GM21737 (cell line): ENCODE data around the gene FGFR1OP2.
"Not testable (repeated sequence)": the region's sequence is repeated elsewhere in the genome, so short reads cannot be mapped to it uniquely, and the experiment has no call there.

ENCODE experiments used
- ATAC-seq: cut with Tn5 transposase; IDR thresholded peaks from one replicate; pipeline ENCODE4 v1.9.1; 2021; ENCODE audit warnings: mild to moderate bottlenecking, moderate library complexity; ENCODE audit not compliant: unreplicated experiment

Gene FGFR1OP2

GRCh38 chr12:26940516-26941214 is 2.4 kb downstream of the FGFR1OP2 start:
- no peak for ATAC-seq

- no peak for ATAC-seq
These were observed 2.9 kb downstream of the FGFR1OP2 start for GRCh38 chr12:26941215-26941594.

GRCh38 chr12:26948309-26948708 is 10.0 kb downstream of the FGFR1OP2 start:
- no peak for ATAC-seq

GRCh38 chr12:26953447-26953846 is 15.2 kb downstream of the FGFR1OP2 start:
- no peak for ATAC-seq

- no peak for ATAC-seq
These were observed 15.8 kb downstream of the FGFR1OP2 start for GRCh38 chr12:26954027-26954426.

GRCh38 chr12:26961391-26961790 is 23.1 kb downstream of the FGFR1OP2 start:
- ATAC-seq = not testable (repeated sequence)

- ATAC-seq = no peak
These were observed 23.5 kb downstream of the FGFR1OP2 start for GRCh38 chr12:26961803-26962202.

- no peak for ATAC-seq
These were observed 25.1 kb downstream of the FGFR1OP2 start for GRCh38 chr12:26963413-26963812.

GRCh38 chr12:26966842-26967241 is 28.6 kb downstream of the FGFR1OP2 start:
- ATAC-seq = no peak

- ATAC-seq = no peak
These were observed 31.9 kb downstream of the FGFR1OP2 start for GRCh38 chr12:26970136-26970535.

- ATAC-seq = peak; percentile 93
These were observed 33.7 kb downstream of the FGFR1OP2 start for GRCh38 chr12:26971963-26972362.

- no peak for ATAC-seq
These were observed 38.4 kb downstream of the FGFR1OP2 start for GRCh38 chr12:26976687-26977086.

- ATAC-seq = no peak
These were observed 40.5 kb downstream of the FGFR1OP2 start for GRCh38 chr12:26978801-26979200.

- no peak for ATAC-seq
These were observed 41.5 kb downstream of the FGFR1OP2 start for GRCh38 chr12:26979733-26980132.

- ATAC-seq = no peak
These were observed 44.6 kb downstream of the FGFR1OP2 start for GRCh38 chr12:26982866-26983265.

GRCh38 chr12:26987634-26988424 is 49.6 kb downstream of the FGFR1OP2 start:
- no peak for ATAC-seq

- no peak for ATAC-seq
These were observed 50.4 kb downstream of the FGFR1OP2 start for GRCh38 chr12:26988703-26989102.

GRCh38 chr12:26989873-26990272 is 51.6 kb downstream of the FGFR1OP2 start:
- no peak for ATAC-seq

- ATAC-seq = no peak
These were observed 53.6 kb downstream of the FGFR1OP2 start for GRCh38 chr12:26991826-26992225.

- no peak for ATAC-seq
These were observed 55.8 kb downstream of the FGFR1OP2 start for GRCh38 chr12:26994109-26994508.

GRCh38 chr12:26995706-26996105 is 57.4 kb downstream of the FGFR1OP2 start:
- no peak for ATAC-seq

GRCh38 chr12:26997003-26997402 is 58.7 kb downstream of the FGFR1OP2 start:
- no peak for ATAC-seq
